Endothelial cell of umbilical vein (primary cell): Measurements from ENCODE around the gene BPGM. TPM values are rescaled to one million over a fixed set of nuclear protein-coding genes. Genes with fewer than 3 reads are reported as not detected.
"Not testable (repeated sequence)": the region's sequence is repeated elsewhere in the genome, so short reads cannot be mapped to it uniquely, and the experiment has no call there.

Experiments
- BruUV-seq: library from RNA; stranded (reverse); fragments of 400-500 nt; replicated peaks from 2 replicates; lab custom pipeline; 2021; lab: Mats Ljungman, UMichigan
- CTCF ChIA-PET: fragments of 300-600, 350-600 bp; sonication (Branson Sonifier 250); formaldehyde crosslinking; loops from one replicate; lab custom pipeline; 2021; ENCODE audit warnings: antibody characterized with exemption, inconsistent platforms; lab: Charles Lee
- POLR2A ChIA-PET: fragments of 300-600, 350-600 bp; sonication (Branson Sonifier 250); formaldehyde crosslinking; loops from one replicate; lab custom pipeline; 2021; ENCODE audit warnings: antibody characterized with exemption, inconsistent platforms; lab: Charles Lee
- DNase-seq: peaks from one replicate; pipeline ENCODE4 v3.0.0-alpha.2; 2011; ENCODE audit warnings: low read depth, low spot score
- FAIRE-seq: peaks from 2 replicates; lab custom pipeline; 2011; peaks lifted over from hg19 to GRCh38; lab: Jason Lieb, UNC
- H2AFZ ChIP-seq: 2 replicates; pipeline ENCODE4 v1.6.0; 2012; ENCODE audit warnings: low read depth, low read length, control low read depth, inconsistent platforms
- H3K27ac ChIP-seq: 2 replicates; pipeline ENCODE4 v1.5.1; 2011; ENCODE audit warnings: low read depth, mild to moderate bottlenecking, control low read depth, low read length, moderate library complexity; ENCODE audit not compliant: insufficient read depth
- H3K27me3 ChIP-seq, 2 experiments: 2 replicates each; pipeline versions ENCODE4 v1.6.0 to v1.6.1; 2011; ENCODE audit warnings: low read length in 2 of 2, mixed read lengths in 1 of 2; ENCODE audit not compliant: control insufficient read depth in 2 of 2, insufficient read depth in 2 of 2
- H3K36me3 ChIP-seq, 2 experiments: 2 replicates in 1 of 2; 3 replicates in 1 of 2; pipeline ENCODE4 v1.5.1; 2011; ENCODE audit warnings: low read length in 2 of 2, mild to moderate bottlenecking in 1 of 2, moderate library complexity in 1 of 2; ENCODE audit not compliant: control insufficient read depth in 2 of 2, insufficient read depth in 2 of 2; ENCODE audit errors: extremely low read depth in 1 of 2
- H3K4me1 ChIP-seq: 3 replicates; pipeline ENCODE4 v1.5.1; 2011; ENCODE audit warnings: mild to moderate bottlenecking, low read length; ENCODE audit not compliant: control insufficient read depth, insufficient read depth; ENCODE audit errors: extremely low read depth
- H3K4me2 ChIP-seq: 2 replicates; pipeline ENCODE4 v1.6.1; 2011; ENCODE audit warnings: low read length, control low read depth, mixed read lengths; ENCODE audit not compliant: insufficient read depth
- H3K4me3 ChIP-seq, 3 experiments: fragments of 200-600 bp in 1 of 3; sonication (generic), shearing (Covaris generic) in 1 of 3; replicated peaks in 1 of 3; 2 replicates each; pipeline ENCODE4 v1.5.1; 2011 to 2016; ENCODE audit warnings: control low read depth in 3 of 3, low read length in 3 of 3, mild to moderate bottlenecking in 2 of 3, inconsistent platforms in 1 of 3, low read depth in 1 of 3, moderate library complexity in 1 of 3; ENCODE audit not compliant: insufficient read depth in 1 of 3
- H3K79me2 ChIP-seq: 2 replicates; pipeline ENCODE4 v1.6.0; 2012; ENCODE audit warnings: low read length, inconsistent platforms; ENCODE audit not compliant: control insufficient read depth, insufficient read depth
- H3K9ac ChIP-seq: replicated peaks from 2 replicates; pipeline ENCODE3; 2011; ENCODE audit warnings: low read length, control low read depth; ENCODE audit not compliant: insufficient read depth; ENCODE audit errors: extremely low read depth
- H3K9me1 ChIP-seq: replicated peaks from 3 replicates; pipeline ENCODE4 v1.6.0; 2011; ENCODE audit warnings: mild to moderate bottlenecking, low read length; ENCODE audit not compliant: control insufficient read depth, insufficient read depth; ENCODE audit errors: extremely low read depth
- H3K9me3 ChIP-seq: replicated peaks from 2 replicates; pipeline ENCODE4 v1.5.1; 2012; ENCODE audit warnings: low read length, inconsistent platforms; ENCODE audit not compliant: control insufficient read depth, insufficient read depth
- H4K20me1 ChIP-seq: replicated peaks from 2 replicates; pipeline ENCODE3; 2011; ENCODE audit warnings: mild to moderate bottlenecking, low read length; ENCODE audit not compliant: control insufficient read depth, insufficient read depth; ENCODE audit errors: extremely low read depth
- CTCF ChIP-seq, 2 donors: IDR thresholded peaks; 1 replicate in 1 of 2; 2 replicates in 1 of 2; pipeline ENCODE4 v1.5.1; 2011; ENCODE audit warnings: low read length in 2 of 2, mild to moderate bottlenecking in 2 of 2, moderate library complexity in 2 of 2, control low read depth in 1 of 2, inconsistent platforms in 1 of 2, low read depth in 1 of 2; ENCODE audit not compliant: insufficient read depth in 1 of 2; ENCODE audit errors: extremely low read depth in 1 of 2
- EZH2 ChIP-seq: IDR thresholded peaks from 2 replicates; pipeline ENCODE4 v1.6.1; 2012; ENCODE audit warnings: borderline replicate concordance, low read depth, mild to moderate bottlenecking, moderate library complexity, low read length, inconsistent platforms; ENCODE audit not compliant: severe bottlenecking
- FOS ChIP-seq: IDR thresholded peaks from 2 replicates; pipeline ENCODE4 v1.6.1; 2011; ENCODE audit warnings: mild to moderate bottlenecking, low read length, moderate library complexity, borderline replicate concordance; ENCODE audit not compliant: insufficient read depth
- GATA2 ChIP-seq: IDR thresholded peaks from 2 replicates; pipeline ENCODE4 v1.7.0; 2011; ENCODE audit warnings: low read depth, mild to moderate bottlenecking, moderate library complexity, mixed read lengths, low read length; ENCODE audit not compliant: insufficient read length, insufficient read depth
- JUN ChIP-seq: IDR thresholded peaks from 2 replicates; pipeline ENCODE4 v1.6.1; 2011; ENCODE audit warnings: borderline replicate concordance, low read depth; ENCODE audit not compliant: insufficient read length, insufficient read depth
- MAX ChIP-seq: IDR thresholded peaks from 2 replicates; pipeline ENCODE4 v1.6.1; 2011; ENCODE audit not compliant: insufficient read depth, insufficient read length
- MYC ChIP-seq: IDR thresholded peaks from one replicate; pipeline ENCODE4 v1.6.1; 2011; ENCODE audit warnings: mild to moderate bottlenecking, low read depth, low read length
- POLR2A ChIP-seq: IDR thresholded peaks from 2 replicates; pipeline ENCODE4 v1.6.1; 2012; ENCODE audit warnings: low read depth, mild to moderate bottlenecking, control low read depth, low read length
- POLR2AphosphoS5 ChIP-seq: IDR thresholded peaks from 2 replicates; pipeline ENCODE4 v1.6.1; 2012; ENCODE audit warnings: low read depth, mild to moderate bottlenecking, control low read depth, low read length, moderate library complexity; ENCODE audit not compliant: insufficient read depth
- dilution Hi-C: fragments of 300-500 bp; cut with MboI; formaldehyde crosslinking; loops from one replicate; pipeline ENCODE4 v1.15.0; 2019; ENCODE audit warnings: low sequenced_read_pairs; ENCODE audit not compliant: extremely low pct_ligation_motif_present
- intact Hi-C: fragments of 100-400 bp; cut with micrococcal nuclease; formaldehyde crosslinking; loops from one replicate; pipeline ENCODE4 v1.10.0; 2022
- polyA plus RNA-seq, 4 experiments: library from polyadenylated mRNA; depleted of rRNA in 3 of 4; stranded (reverse) in 3 of 4; unstranded in 1 of 4; fragments of >200 nt; gene quantifications; 2 replicates each; pipeline versions ENCODE4 v1.2.1 to v1.2.3, GENCODE V29; 2011 to 2012; ENCODE audit warnings: missing spikeins in 1 of 4
- total RNA-seq: library from RNA; stranded (reverse); gene quantifications from 2 replicates; pipeline ENCODE4 v1.2.3, GENCODE V29; 2021

Gene BPGM
- total and polyA plus RNA-seq, 2 donors (not counting 3 experiments of a cell fraction or from before 2014, with no cell fraction given) = 24.2 to 28.3 TPM

- Histone ChIP-seq H2AFZ (no peak overlapping the region), H3K4me2 (peak overlapping the region; percentile 29), H3K36me3 (peaks cover 3 to 6% of the 10 kb centered on the region in 2 experiments), H3K27ac (peak overlapping the region; percentile 94), H4K20me1 (no peaks in the 10 kb centered on the region), H3K27me3 (no peaks in the 10 kb centered on the region), H3K9ac (peak overlapping the region; percentile 47), H3K9me1 (no peaks in the 10 kb centered on the region), H3K79me2 (peaks cover 68% of the 10 kb centered on the region), H3K9me3 (no peaks in the 10 kb centered on the region), H3K4me1 (peaks cover 54% of the 10 kb centered on the region), H3K4me3 (no peak overlapping the region)
- intact Hi-C loops (loop anchor here (1.0 kb wide), 1 partner anchor 7 kb away; no protein-coding TSS in a partner anchor), dilution Hi-C loops (no loop called here)
- no peak for FAIRE-seq
- TF ChIP-seq CTCF (IDR thresholded peaks at IDR 0.05; ENCODE audit: extremely low read depth in 1 of 2, insufficient read depth in 1 of 2, low read depth in 1 of 2, low read length in 2 of 2) = no peak
- TF ChIP-seq EZH2 = no peak
- TF ChIP-seq GATA2 = no peak
- TF ChIP-seq FOS = no peak
- TF ChIP-seq MAX = no peak
- no peak for TF ChIP-seq POLR2A
- TF ChIP-seq POLR2AphosphoS5 = no peak
- no peak for TF ChIP-seq JUN
- no peak for TF ChIP-seq MYC
- ChIA-PET POLR2A (interaction anchor here (0.8 kb wide), 1 partner anchor 16 kb away, joined by 3 read pairs; no protein-coding TSS in a partner anchor), CTCF (interaction anchor here (0.9 to 1.2 kb wide), 3 partner anchors 14 to 51 kb away, joined by 3 read pairs; no protein-coding TSS in a partner anchor)
- DNase-seq = no peak
- no TSS peak for BruUV-seq
Measured at GRCh38 chr7:134662871-134663205, 16.2 kb downstream of the BPGM start.

- peaks cover 63% of the 10 kb centered on the region for H3K79me2 ChIP-seq
- H3K9ac ChIP-seq, DNase-seq, H3K9me3 ChIP-seq, H4K20me1 ChIP-seq, H3K4me3 ChIP-seq, H2AFZ ChIP-seq, POLR2A ChIA-PET, intact Hi-C loops, CTCF ChIA-PET, H3K4me2 ChIP-seq, H3K9me1 ChIP-seq, dilution Hi-C loops, H3K27me3 ChIP-seq, FAIRE-seq, BruUV-seq, H3K36me3 ChIP-seq, H3K27ac ChIP-seq: not testable (repeated sequence)
- H3K4me1 ChIP-seq = peaks cover 70% of the 10 kb centered on the region
Measured at GRCh38 chr7:134665045-134665444, 18.4 kb downstream of the BPGM start.
